Measurements from ENCODE around the gene LY6G6C.
A peak's percentile ranks its signal among the peaks of the same experiment; 100 is the strongest.

The LY6G6C gene

GRCh38 chr6:31740397-31741223 lies 19.1 kb upstream of the LY6G6C start:
- peak; percentile 67 for DNase-seq

GRCh38 chr6:31739639-31740396 lies 18.3 kb upstream of the LY6G6C start, which contains the start of gene MSH5:
Gene MSH5 (plus strand): TSS chr6:31740005. CDS start chr6:31740467, 462 bp downstream.
- peak; percentile 98 for DNase-seq

- peak; percentile 71 for DNase-seq
Observed at GRCh38 chr6:31737991-31738979, 16.7 kb upstream of the LY6G6C start.

- no peak for DNase-seq
Observed at GRCh38 chr6:31737315-31737990, 15.9 kb upstream of the LY6G6C start.

- DNase-seq: no peak
Observed at GRCh38 chr6:31736768-31737314, 15.3 kb upstream of the LY6G6C start.

- DNase-seq: peak; percentile 89
Observed at GRCh38 chr6:31736021-31736767, 14.6 kb upstream of the LY6G6C start, which contains the start of gene CLIC1. Gene CLIC1 (minus strand): TSS chr6:31736530. CDS start chr6:31736300, 230 bp downstream.

- peak; percentile 70 for DNase-seq
Observed at GRCh38 chr6:31734821-31735406, 13.4 kb upstream of the LY6G6C start.

- no peak for DNase-seq
Observed at GRCh38 chr6:31734247-31734820, 12.8 kb upstream of the LY6G6C start.

GRCh38 chr6:31733734-31734133 lies 12.2 kb upstream of the LY6G6C start:
- DNase-seq: no peak

GRCh38 chr6:31732029-31732428 lies 10.5 kb upstream of the LY6G6C start:
- DNase-seq: no peak

- no peak for DNase-seq
Observed at GRCh38 chr6:31730631-31731086, 9.1 kb upstream of the LY6G6C start.

- peak; percentile 82 for DNase-seq
Observed at GRCh38 chr6:31729979-31730630, 8.6 kb upstream of the LY6G6C start.

- peak; percentile 88 for DNase-seq
Observed at GRCh38 chr6:31729515-31729978, 8.0 kb upstream of the LY6G6C start.

- no peak for DNase-seq
Observed at GRCh38 chr6:31728767-31729514, 7.4 kb upstream of the LY6G6C start, which contains the start of gene DDAH2. Gene DDAH2 (minus strand): TSS chr6:31729299. CDS start chr6:31729161, 138 bp downstream.

GRCh38 chr6:31727717-31728671 lies 6.4 kb upstream of the LY6G6C start:
- DNase-seq: no peak

GRCh38 chr6:31727034-31727716 lies 5.6 kb upstream of the LY6G6C start:
- no peak for DNase-seq

Measured in stimulated activated CD8-positive, alpha-beta memory T cell treated with anti-CD3 and anti-CD28 coated beads, Interleukin-4, amount 100 ng/mL, for 48 hours (primary cell).